K562 (cell line): ENCODE results near the gene SLC7A5.
"Not testable (repeated sequence)": the region's sequence is repeated elsewhere in the genome, so short reads cannot be mapped to it uniquely, and the experiment has no call there.

Experiments used
- CBX8 ChIP-seq: fragments of 200-600 bp; sonication (generic); IDR thresholded peaks from 2 replicates; pipeline ENCODE4 v1.6.1; 2012; ENCODE audit warnings: borderline replicate concordance, mixed run types, low read depth, mild to moderate bottlenecking, moderate library complexity, mixed read lengths, low read length, control low read depth, inconsistent platforms; ENCODE audit not compliant: poor library complexity, severe bottlenecking; ENCODE audit errors: extremely low read depth
- CEBPB ChIP-seq: fragments of 450-650 bp; IDR thresholded peaks from 2 replicates; pipeline ENCODE4 v1.6.1; 2016; ENCODE audit warnings: missing genetic modification characterization, missing compliant biosample characterization
- SRSF7 ChIP-seq: fragments of 200-400 bp; formaldehyde crosslinking; optimal IDR thresholded peaks from 2 replicates; pipeline ENCODE3; 2017; ENCODE audit warnings: mild to moderate bottlenecking, low read depth, low read length
- XRCC5 ChIP-seq: fragments of 200-400 bp; formaldehyde crosslinking; IDR thresholded peaks from 2 replicates; pipeline ENCODE4 v1.6.1; 2017; ENCODE audit warnings: low read depth, mild to moderate bottlenecking, low read length
- ZFP30 ChIP-seq: fragments of 250-450 bp; sonication (Bioruptor Pico); IDR thresholded peaks from 2 replicates; pipeline ENCODE4 v1.8.0; 2022; ENCODE audit warnings: moderate library complexity, mild to moderate bottlenecking, inconsistent platforms, borderline replicate concordance
- ZNF277 ChIP-seq: fragments of 250-450 bp; sonication (Bioruptor Pico); IDR thresholded peaks from 2 replicates; pipeline ENCODE4 v1.8.0; 2022; ENCODE audit warnings: inconsistent platforms, mild to moderate bottlenecking, moderate library complexity, borderline replicate concordance
- ZNF551 ChIP-seq: fragments of 250-450 bp; sonication (Bioruptor Pico); IDR thresholded peaks from 2 replicates; pipeline ENCODE4 v1.5.0; 2021; ENCODE audit warnings: mild to moderate bottlenecking, moderate library complexity
- ZNF707 ChIP-seq: fragments of 250-450 bp; sonication (Bioruptor Pico); conservative IDR thresholded peaks from 2 replicates; pipeline ENCODE4 v1.8.0; 2022; ENCODE audit warnings: inconsistent platforms, mild to moderate bottlenecking, moderate library complexity

DNA sequence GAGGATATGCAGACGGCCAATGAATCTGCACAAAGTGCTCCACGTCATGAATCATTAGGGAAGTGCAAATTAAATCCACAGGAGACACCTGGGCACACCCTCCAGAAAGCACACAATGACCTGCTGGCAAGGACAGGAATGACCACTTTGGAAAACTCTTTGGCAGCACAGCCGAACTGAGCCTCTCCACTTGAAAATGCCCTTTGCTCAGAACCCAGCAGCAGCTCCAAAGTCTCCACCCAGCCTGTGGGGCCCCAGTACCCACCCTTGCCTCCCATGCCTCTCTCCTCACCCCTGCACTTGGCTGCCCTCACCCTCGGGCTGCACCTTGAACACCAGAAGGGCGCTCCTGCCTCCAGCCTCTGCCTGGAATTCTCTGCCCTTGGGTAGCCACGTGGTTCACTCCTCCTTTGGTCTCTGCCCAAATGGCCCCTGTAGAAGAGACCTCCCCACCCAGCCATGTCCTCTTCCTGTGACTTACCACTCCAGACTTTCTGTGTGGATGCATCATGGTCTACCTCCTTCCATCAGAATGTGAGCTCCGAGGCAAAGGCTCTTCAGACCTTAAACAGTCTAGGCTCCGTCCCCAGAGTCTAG is 16.2 kb upstream of the SLC7A5 start:
- not testable (repeated sequence) for TF ChIP-seq ZNF707 (CRISPR knock-in tag); ZNF277 (CRISPR knock-in tag); ZFP30 (CRISPR knock-in tag); CBX8; CEBPB (tag); SRSF7; XRCC5; ZNF551 (CRISPR knock-in tag)
